ENCODE data around the gene CDH5. TPM values are rescaled to one million over a fixed set of nuclear protein-coding genes. Genes with fewer than 3 reads are reported as not detected.

Gene CDH5
- total RNA-seq, 1 donor from 2014 or later, result 28.5 TPM

- no peak for DNase-seq
Observed at GRCh38 chr16:66373667-66374066, 7.2 kb downstream of the CDH5 start.

GRCh38 chr16:66374176-66374575, 7.7 kb downstream of the CDH5 start:
- DNase-seq, result no peak

- DNase-seq, result no peak
Observed at GRCh38 chr16:66375451-66375850, 9.0 kb downstream of the CDH5 start.

- no peak for DNase-seq
Observed at GRCh38 chr16:66376114-66376513, 9.6 kb downstream of the CDH5 start.

- DNase-seq, result no peak
Observed at GRCh38 chr16:66376577-66377305, 10.2 kb downstream of the CDH5 start.

GRCh38 chr16:66377324-66377723, 10.8 kb downstream of the CDH5 start:
- DNase-seq, result no peak

- DNase-seq, result no peak
Observed at GRCh38 chr16:66378741-66379570, 12.5 kb downstream of the CDH5 start.

GRCh38 chr16:66379571-66379941, 13.1 kb downstream of the CDH5 start:
- no peak for DNase-seq

- no peak for DNase-seq
Observed at GRCh38 chr16:66380421-66380820, 13.9 kb downstream of the CDH5 start.

GRCh38 chr16:66381585-66382170, 15.2 kb downstream of the CDH5 start:
- no peak for DNase-seq

- DNase-seq, result peak; percentile 44
Observed at GRCh38 chr16:66382171-66382965, 15.9 kb downstream of the CDH5 start.

GRCh38 chr16:66382966-66383299, 16.4 kb downstream of the CDH5 start:
- no peak for DNase-seq

- DNase-seq, result no peak
Observed at GRCh38 chr16:66383551-66383950, 17.1 kb downstream of the CDH5 start.

- no peak for DNase-seq
Observed at GRCh38 chr16:66385415-66385814, 18.9 kb downstream of the CDH5 start.

GRCh38 chr16:66386629-66387622, 20.4 kb downstream of the CDH5 start:
- DNase-seq, result no peak

- DNase-seq, result no peak
Observed at GRCh38 chr16:66387817-66388332, 21.4 kb downstream of the CDH5 start.

- DNase-seq, result no peak
Observed at GRCh38 chr16:66388350-66389139, 22.1 kb downstream of the CDH5 start.

- DNase-seq, result no peak
Observed at GRCh38 chr16:66389256-66390176, 23.0 kb downstream of the CDH5 start.
